GOT3 (cell line): Measurements from ENCODE around the gene PLEKHG1.

Experiments
- DNase-seq: peaks from one replicate; lab custom pipeline; 2025; ENCODE audit warnings: mixed read lengths; lab: John Stamatoyannopoulos, UW

The PLEKHG1 gene

GRCh38 chr6:150599199-150600009, at the start of gene PLEKHG1:
Gene PLEKHG1, plus strand, starts transcription at chr6:150599885. Its CDS starts 133,797 bp downstream, at chr6:150733682.
- no peak for DNase-seq

DNA sequence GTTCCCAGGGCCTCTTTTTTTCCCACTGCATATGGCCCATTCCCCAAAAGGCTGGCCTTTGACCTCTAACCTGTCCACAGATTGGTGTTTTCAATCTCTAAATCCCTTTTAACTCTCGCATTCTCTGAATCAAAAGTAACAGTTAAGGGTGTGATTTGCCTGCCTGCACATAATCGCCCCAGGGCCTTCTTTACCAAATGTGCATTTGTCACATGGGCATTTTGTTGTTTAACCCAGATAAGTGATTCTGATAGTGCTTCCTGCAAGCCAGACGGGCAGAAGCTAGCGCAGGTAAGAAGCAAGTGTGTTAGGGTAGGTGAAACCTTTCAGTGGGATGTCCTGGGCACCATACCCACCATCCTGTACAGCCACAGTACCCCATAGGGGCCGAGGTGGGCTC, 49.4 kb upstream of the PLEKHG1 start:
- no peak for DNase-seq

- no peak for DNase-seq
These were observed 42.6 kb upstream of the PLEKHG1 start for GRCh38 chr6:150557043-150557599.

GRCh38 chr6:150560004-150560883, 39.4 kb upstream of the PLEKHG1 start:
- no peak for DNase-seq

DNA sequence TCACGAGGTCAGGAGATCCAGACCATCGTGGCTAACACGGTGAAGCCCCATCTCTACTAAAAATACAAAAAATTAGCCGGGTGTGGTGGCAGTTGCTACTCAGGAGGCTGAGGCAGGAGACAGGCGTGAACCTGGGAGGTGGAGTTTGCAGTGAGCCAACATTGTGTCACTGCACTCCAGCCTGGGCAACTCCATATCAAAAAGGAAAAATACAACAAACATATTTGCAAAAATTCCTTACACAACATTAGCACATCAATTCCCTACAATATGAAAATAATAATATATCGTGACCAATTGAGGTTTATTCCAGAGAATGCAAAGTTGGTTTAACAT, 38.8 kb upstream of the PLEKHG1 start:
- no peak for DNase-seq

- no peak for DNase-seq
These were observed 33.7 kb upstream of the PLEKHG1 start for GRCh38 chr6:150565945-150566344.

DNA sequence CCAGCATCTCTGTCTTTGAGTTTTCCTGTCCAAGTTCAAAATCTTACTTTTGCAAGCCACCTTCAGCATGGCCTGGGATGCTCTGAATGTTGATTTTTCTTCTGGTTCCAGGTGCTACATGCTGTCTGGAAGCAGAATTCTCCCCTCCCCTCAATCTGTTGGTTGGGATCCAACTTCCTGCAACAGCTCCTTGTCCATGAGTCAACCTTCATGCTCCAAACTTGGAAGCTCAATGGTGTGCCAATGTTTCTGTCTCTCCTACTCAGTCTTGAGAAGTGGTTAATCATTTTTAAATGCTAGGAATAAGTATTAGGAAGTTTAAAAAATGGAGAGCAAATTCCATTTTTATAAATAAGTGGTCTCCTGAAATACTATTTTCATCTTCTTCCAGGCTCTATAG, 33.2 kb upstream of the PLEKHG1 start:
- no peak for DNase-seq

GRCh38 chr6:150567380-150567779, 32.3 kb upstream of the PLEKHG1 start:
- no peak for DNase-seq

DNA sequence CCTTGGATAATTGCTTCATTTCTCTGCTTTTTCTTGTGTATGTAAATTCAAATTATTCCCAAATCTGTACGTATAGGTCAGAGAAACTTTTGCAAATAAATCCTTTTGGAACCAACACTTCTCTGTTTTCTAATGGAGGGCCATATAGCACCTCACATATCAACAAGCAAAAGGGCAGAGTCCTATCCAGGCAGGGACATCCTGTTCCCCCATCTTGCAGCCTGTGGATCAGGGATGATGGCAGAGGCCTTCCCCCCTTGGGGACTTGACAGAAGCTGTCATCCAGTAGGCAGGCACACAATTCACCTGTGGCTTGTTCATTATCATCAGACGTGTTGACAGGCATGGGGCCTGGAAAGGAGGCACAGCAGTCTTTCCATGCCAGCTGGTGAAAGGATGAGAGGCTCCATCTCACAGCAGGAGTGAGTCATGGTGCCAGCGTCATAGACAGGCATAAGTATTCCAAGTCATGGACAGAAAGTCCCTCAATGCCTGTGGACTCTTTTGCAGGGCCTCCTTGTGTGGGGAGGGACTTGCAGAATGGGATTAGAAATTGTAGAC, 31.8 kb upstream of the PLEKHG1 start:
- no peak for DNase-seq

DNA sequence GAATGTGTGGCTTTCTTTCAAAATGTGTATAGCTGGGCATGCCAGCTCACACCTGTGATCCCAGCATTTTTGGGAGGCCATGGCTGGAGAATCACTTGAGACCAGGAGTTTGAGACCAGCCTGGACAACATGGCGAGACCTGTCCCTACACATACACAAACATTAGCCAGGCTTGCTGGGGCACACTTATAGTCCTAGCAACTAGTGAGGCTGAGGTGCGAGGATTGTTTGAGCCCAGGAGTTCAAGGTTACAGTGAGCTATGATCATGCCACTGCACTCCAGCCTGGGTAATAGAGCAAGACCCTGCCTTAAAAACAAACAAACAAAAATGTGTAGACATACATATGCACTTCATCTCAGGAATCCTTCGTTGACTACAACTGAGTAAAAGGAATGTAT, 31.1 kb upstream of the PLEKHG1 start:
- no peak for DNase-seq

- no peak for DNase-seq
These were observed 30.5 kb upstream of the PLEKHG1 start for GRCh38 chr6:150569161-150569560.

DNA sequence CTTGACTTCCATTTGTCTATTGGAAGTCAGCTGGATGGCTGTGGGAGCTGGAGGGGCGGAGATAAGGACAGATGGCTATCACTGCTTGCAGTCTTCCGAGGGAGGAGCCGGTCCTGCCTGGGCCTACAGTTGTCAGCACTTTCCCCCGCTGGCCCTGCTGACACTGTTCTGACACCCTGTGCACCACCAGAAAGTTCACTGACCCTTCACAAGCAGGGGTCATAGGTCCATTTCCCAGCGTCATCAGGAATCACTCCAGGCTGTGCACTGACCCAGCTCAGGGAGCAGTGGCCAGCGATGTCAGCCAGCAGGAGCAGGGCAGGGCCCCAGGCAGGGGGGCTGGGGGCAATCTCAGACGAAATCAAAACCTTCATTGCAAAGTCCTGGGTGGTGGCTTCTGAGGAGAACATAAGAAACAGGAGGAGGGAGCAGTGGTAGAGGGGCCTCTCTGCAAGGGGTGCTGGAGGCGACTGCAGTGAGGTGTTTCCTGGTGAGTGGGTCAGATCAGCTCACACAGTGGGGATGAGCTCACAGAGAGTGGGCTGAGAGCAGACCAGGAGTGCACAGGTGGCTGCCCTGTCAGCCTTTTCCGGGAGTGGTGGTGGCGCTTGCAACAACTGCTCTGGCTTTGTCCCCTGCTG, 26.5 kb upstream of the PLEKHG1 start:
- DNase-seq = no peak

DNA sequence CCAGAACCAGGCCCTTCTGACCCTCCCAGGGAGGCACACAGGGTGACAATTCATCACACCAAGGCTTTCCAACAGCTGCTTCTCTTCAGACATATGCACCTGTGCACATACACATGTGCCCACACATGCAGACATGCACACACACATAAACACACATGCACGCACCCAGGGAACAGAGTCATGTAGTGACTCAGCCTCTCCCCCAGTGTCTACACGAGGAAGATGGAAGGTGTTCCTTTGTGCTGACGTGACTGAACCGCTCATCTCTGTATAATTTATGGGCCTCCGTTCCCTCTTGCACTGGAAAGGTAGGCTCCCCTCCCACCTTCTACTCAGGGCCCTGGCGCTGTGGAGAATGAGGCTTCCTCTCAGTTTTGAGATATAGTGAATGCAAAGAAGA, 23.8 kb upstream of the PLEKHG1 start:
- no peak for DNase-seq

- no peak for DNase-seq
These were observed 22.9 kb upstream of the PLEKHG1 start for GRCh38 chr6:150576651-150577226.

GRCh38 chr6:150579611-150580010, 20.1 kb upstream of the PLEKHG1 start:
- no peak for DNase-seq

GRCh38 chr6:150580489-150580888, 19.2 kb upstream of the PLEKHG1 start:
- DNase-seq = no peak

- no peak for DNase-seq
These were observed 15.6 kb upstream of the PLEKHG1 start for GRCh38 chr6:150584065-150584464.

DNA sequence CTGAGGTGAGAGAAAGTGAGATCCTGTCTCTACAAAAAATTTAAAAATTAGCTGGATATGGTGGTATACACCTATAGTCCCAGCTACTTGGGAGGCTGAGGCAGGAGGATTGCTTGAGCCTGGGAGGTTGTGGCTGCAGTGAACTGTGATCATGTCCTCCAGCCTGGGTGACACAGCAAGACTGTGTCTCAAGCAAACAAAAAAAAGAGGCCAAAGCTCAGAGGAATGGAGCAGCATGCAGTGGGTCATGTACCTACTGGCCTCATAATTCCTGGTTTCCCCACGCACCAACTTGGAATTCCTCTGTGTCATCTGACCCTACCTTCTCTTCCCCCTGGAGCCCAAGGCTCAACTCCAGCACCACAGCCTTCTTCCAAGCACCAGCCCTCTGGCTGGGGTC, 15.1 kb upstream of the PLEKHG1 start:
- DNase-seq = no peak

DNA sequence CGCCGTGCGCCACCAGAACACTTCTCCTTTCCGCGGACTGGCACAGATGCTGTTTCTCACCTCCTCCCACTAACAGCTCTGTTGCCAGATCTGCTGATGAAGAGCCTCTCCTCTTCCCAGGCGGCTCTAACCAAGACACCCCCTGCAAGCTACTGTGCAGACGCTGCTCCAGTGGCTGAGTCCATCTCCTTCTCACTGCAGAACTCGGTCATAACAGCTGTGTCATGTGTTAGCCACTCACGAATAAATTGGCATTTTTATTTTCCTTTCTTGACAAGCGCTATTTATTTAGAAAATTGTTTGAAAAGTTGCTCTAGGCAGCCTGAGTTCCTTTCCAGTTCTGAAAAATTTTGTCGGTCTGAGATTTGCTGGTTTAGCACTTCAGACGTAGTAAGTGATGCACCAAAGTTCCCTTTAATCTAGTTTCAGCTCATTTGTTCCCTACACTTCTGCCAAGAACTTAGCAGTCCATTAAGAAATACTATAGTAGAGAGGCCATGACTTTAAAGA, 12.8 kb upstream of the PLEKHG1 start:
- DNase-seq = no peak

GRCh38 chr6:150587637-150588036, 12.0 kb upstream of the PLEKHG1 start:
- DNase-seq = no peak

DNA sequence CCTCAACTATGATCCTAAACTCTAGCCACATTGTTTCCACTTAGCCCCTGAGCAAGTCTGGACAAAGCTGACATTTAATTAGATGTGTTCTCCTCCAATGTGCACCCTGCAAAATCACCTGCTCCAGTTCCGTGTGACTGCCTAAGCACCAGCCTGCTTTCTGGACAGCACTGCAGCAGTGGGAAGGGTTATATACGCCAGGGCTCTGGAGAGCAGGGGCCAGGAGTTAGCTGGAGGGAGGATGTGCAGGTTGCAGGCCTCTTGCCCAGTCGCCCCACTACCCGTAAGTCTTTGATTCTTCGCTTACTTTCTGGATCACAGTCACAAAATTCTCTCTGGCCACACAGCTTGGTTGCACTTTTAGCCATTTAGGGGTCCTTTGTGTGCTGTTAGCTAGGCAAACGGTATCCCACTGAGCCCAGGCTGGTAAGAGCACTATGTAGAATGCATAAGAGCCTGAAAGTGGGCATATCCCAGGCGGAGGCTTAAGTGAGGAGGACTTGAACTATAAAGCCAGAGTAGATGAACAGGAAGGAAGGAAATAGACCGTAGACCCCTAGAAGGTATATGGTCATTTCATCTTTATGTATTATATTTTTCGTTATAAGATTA, 10.7 kb upstream of the PLEKHG1 start:
- DNase-seq = no peak
